Testis (tissue), 3 donors: Measurements from ENCODE around the gene NIF3L1. TPM values are rescaled to one million over a fixed set of nuclear protein-coding genes. Genes with fewer than 3 reads are reported as not detected.
A peak's percentile ranks its signal among the peaks of the same experiment; 100 is the strongest.

ENCODE experiments used
- DNase-seq: peaks from one replicate; pipeline ENCODE4 v3.0.0-alpha.2; 2019
- H3K27ac ChIP-seq, 2 donors: fragments of 200-600 bp; sonication (generic); one replicate each; pipeline ENCODE4 v1.5.1; 2019
- H3K27me3 ChIP-seq: fragments of 200-600 bp; sonication (generic); one replicate; pipeline ENCODE4 v1.5.1; 2019
- H3K36me3 ChIP-seq: fragments of 200-600 bp; sonication (generic); one replicate; pipeline ENCODE4 v1.5.1; 2017; ENCODE audit warnings: low read depth; ENCODE audit errors: missing control alignments
- H3K4me1 ChIP-seq: fragments of 200-600 bp; sonication (generic); one replicate; pipeline ENCODE4 v1.5.1; 2019
- H3K4me3 ChIP-seq, 2 donors: fragments of 200-600 bp; sonication (generic); one replicate each; pipeline ENCODE4 v1.5.1; 2017 to 2019
- H3K9me3 ChIP-seq: fragments of 200-600 bp; sonication (generic); one replicate; pipeline ENCODE4 v1.5.1; 2017
- POLR2A ChIP-seq: fragments of 450-650 bp; IDR thresholded peaks from one replicate; pipeline ENCODE4 v1.6.1; 2017; ENCODE audit warnings: antibody characterized with exemption, mild to moderate bottlenecking, moderate library complexity
- WGBS, 2 donors: methylation state at CpG; one replicate each; pipeline ENCODE4 v1.1.5; 2018; 5-methylcytosine and 5-hydroxymethylcytosine counted together
- intact Hi-C: fragments of 100-400 bp; cut with DNase I; formaldehyde crosslinking; loops from one replicate; pipeline ENCODE4 v1.15.1; 2023; ENCODE audit warnings: low total_unique reads
- polyA plus RNA-seq: library from polyadenylated mRNA; stranded (reverse); fragments of 350-450 nt; fragmentation: Illumina TruSeq; extraction: RNeasy Lipid Tissue Mini Kit (QIAGEN cat#74804); gene quantifications from one replicate; pipeline ENCODE4 v1.2.3, GENCODE V29; 2014; ENCODE audit warnings: low read depth, low replicate concordance; ENCODE audit not compliant: insufficient read depth
- small RNA-seq, 2 donors: library from RNA; depleted of rRNA; stranded (forward); fragments of <200 nt; gene quantifications; one replicate each; pipeline ENCODE3, GENCODE V24; 2016
- total RNA-seq, 2 donors: library from RNA; depleted of rRNA; stranded (reverse); fragments of >200 nt; gene quantifications; one replicate each; pipeline ENCODE4 v1.2.3, GENCODE V29; 2016
- TF ChIP-seq, protein P1 (sequence below), 3 experiments: fragments of 450-650 bp in 2 of 3; fragments of 200-600 bp in 1 of 3; sonication (generic) in 1 of 3; IDR thresholded peaks; one replicate each; pipeline ENCODE4 v1.5.1; 2016 to 2019; ENCODE audit warnings: antibody characterized with exemption in 3 of 3, mild to moderate bottlenecking in 2 of 3, moderate library complexity in 1 of 3

Gene NIF3L1
- total and polyA plus RNA-seq, 3 donors from 2014 or later: 36.1 to 45.9 (median 36.1) TPM

DNA sequence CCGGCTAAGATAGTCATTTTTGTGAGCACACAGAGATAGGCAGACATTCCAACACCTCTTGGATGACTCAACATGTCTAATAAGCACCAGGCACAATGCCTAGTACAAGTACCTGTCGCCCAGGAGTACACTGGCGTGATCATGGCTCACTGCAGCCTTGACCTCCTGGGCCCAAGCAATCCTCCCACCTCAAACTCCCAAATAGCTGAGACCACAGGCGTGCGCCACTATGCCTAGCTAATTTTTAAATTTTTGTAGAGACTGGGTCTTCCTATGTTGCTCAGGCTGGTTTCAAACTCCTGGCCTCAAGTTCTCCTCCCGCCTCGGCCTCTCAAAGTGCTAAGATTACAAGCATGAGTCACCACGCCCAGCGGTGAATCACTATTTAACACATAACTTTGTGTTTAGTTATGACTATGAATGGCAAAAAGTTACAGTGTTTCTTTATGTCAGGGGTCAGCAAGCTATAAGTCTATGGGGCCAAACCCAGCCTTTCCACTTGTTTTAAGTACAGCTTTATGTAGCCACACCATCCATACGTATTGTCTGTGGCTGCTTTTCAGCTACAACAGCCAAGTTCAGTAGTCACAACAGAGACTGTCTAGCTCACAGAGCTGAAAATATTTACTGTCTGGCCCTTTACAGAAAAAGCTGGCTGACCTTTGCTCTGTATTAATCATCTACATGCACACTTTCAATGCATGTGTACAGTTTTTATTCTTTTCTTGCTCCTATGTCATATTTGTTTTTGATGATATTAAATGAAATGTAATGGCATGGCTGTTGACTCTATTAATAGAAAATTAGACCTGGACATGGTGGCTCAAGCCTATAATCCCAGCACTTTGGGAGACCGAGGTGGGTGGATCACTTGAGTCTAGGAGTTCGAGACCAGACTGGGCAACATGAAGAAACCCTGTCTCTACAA lies 55.6 kb downstream of the NIF3L1 start:
- Histone ChIP-seq H3K9me3 (no peaks in the 10 kb centered on the region), H3K27me3 (no peaks in the 10 kb centered on the region), H3K36me3 (no peaks in the 10 kb centered on the region), H3K27ac (no peak overlapping the region), H3K4me1 (no peaks in the 10 kb centered on the region), H3K4me3 (no peak overlapping the region)
- no peak for TF ChIP-seq POLR2A
- TF ChIP-seq, protein P1, sequence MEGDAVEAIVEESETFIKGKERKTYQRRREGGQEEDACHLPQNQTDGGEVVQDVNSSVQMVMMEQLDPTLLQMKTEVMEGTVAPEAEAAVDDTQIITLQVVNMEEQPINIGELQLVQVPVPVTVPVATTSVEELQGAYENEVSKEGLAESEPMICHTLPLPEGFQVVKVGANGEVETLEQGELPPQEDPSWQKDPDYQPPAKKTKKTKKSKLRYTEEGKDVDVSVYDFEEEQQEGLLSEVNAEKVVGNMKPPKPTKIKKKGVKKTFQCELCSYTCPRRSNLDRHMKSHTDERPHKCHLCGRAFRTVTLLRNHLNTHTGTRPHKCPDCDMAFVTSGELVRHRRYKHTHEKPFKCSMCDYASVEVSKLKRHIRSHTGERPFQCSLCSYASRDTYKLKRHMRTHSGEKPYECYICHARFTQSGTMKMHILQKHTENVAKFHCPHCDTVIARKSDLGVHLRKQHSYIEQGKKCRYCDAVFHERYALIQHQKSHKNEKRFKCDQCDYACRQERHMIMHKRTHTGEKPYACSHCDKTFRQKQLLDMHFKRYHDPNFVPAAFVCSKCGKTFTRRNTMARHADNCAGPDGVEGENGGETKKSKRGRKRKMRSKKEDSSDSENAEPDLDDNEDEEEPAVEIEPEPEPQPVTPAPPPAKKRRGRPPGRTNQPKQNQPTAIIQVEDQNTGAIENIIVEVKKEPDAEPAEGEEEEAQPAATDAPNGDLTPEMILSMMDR (IDR thresholded peaks at IDR 0.05): no peak
- peak; percentile 42 for DNase-seq
- intact Hi-C loops: no loop called here
- WGBS, 2 donors: 78 to 83% methylated on average over 12 of the region's 12 CpGs

DNA sequence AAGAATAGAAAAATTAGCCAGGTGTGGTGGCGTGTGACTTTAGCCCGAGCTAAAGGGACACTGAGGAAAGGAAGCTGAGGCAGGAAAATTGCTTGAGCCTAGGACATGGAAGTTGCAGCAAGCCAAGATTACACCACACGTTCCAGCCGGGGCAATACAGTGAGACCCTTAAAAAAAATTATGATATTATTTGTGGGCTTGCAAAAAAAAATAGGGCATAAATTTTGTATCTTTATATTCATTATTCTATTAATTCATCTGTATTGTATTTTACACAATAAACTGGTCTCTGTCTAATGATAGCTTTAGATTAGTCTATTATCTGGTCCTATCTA lies 56.2 kb downstream of the NIF3L1 start:
- Histone ChIP-seq H3K4me1 (no peaks in the 10 kb centered on the region), H3K4me3 (no peak overlapping the region), H3K27me3 (no peaks in the 10 kb centered on the region), H3K36me3 (no peaks in the 10 kb centered on the region), H3K27ac (no peak overlapping the region), H3K9me3 (no peaks in the 10 kb centered on the region)
- intact Hi-C loops: no loop called here
- no peak for DNase-seq
- 93% methylated on average over 4 of the region's 4 CpGs for WGBS, 2 donors
- TF ChIP-seq, protein P1 (IDR thresholded peaks at IDR 0.05): no peak
- TF ChIP-seq POLR2A: no peak

DNA sequence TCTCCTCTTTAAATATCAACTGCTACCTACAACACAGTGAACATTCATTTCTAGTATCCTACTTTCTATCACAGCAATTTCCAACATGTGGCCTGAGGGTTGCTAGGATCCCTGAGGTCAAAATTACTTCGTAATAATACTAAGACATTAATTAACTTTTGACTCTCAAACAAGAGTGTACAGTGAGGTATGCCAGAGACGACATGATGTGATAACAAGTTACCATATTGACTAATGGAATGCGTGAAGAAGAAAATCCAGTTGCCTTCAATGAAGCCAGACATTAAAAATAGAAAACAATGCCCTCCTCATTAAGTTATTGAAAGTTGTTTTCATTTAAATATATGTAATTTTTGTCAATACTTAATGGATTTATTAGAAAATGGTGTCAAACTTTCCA lies 61.2 kb downstream of the NIF3L1 start:
- intact Hi-C loops: no loop called here
- H3K27me3 ChIP-seq: no peaks in the 10 kb centered on the region
- TF ChIP-seq, protein P1 (IDR thresholded peaks at IDR 0.05): no peak
- no peak for TF ChIP-seq POLR2A
- no peaks in the 10 kb centered on the region for H3K36me3 ChIP-seq
- H3K9me3 ChIP-seq: no peaks in the 10 kb centered on the region
- no peak overlapping the region for H3K4me3 ChIP-seq
- WGBS, 2 donors: 82 to 83% methylated on average over 3 of the region's 3 CpGs
- H3K4me1 ChIP-seq: no peaks in the 10 kb centered on the region
- no peak for DNase-seq
- no peak overlapping the region for H3K27ac ChIP-seq

Small RNA genes within 50 kb of the gene (small RNA-seq; reads per million reads assigned to genes)
- gene RF00019 (0 reads per million in 2 donors), gene RNA5SP115 (0 reads per million in 2 donors), gene RNU6-312P (0 reads per million in 2 donors), gene RNU6-762P (0 reads per million in 2 donors)

Other genes starting within 250 kb of the NIF3L1 start
- 100 to 1,000 TPM; 238 to 284 TPM for gene BZW1, start 77.5 kb upstream of the NIF3L1 start, total RNA-seq
- 267 TPM for gene BZW1, start 77.5 kb upstream of the NIF3L1 start, polyA plus RNA-seq
- gene CLK1, start 24.7 kb upstream of the NIF3L1 start, total RNA-seq: 100 to 1,000 TPM; 107 to 117 TPM
- 62.7 TPM for gene CLK1, start 24.7 kb upstream of the NIF3L1 start, polyA plus RNA-seq
- gene PPIL3, start 294 bp upstream of the NIF3L1 start, total RNA-seq: 10 to 100 TPM; 37.0 to 44.7 TPM
- gene PPIL3, start 294 bp upstream of the NIF3L1 start, polyA plus RNA-seq: 50.2 TPM
- 10 to 100 TPM; 31.8 to 32.5 TPM for gene ORC2, start 74.3 kb downstream of the NIF3L1 start, total RNA-seq
- 70.4 TPM for gene ORC2, start 74.3 kb downstream of the NIF3L1 start, polyA plus RNA-seq
- 10 to 100 TPM; 26.8 to 27.9 TPM for gene HYCC2, start 182.3 kb downstream of the NIF3L1 start, total RNA-seq
- 10.7 TPM for gene HYCC2, start 182.3 kb downstream of the NIF3L1 start, polyA plus RNA-seq
- gene NDUFB3, start 182.6 kb downstream of the NIF3L1 start, total RNA-seq: 10 to 100 TPM; 46.8 to 56.2 TPM
- 129 TPM for gene NDUFB3, start 182.6 kb downstream of the NIF3L1 start, polyA plus RNA-seq
- 100 to 1,000 TPM; 117 to 137 TPM for gene CFLAR, start 226.8 kb downstream of the NIF3L1 start, total RNA-seq
- 51.1 TPM for gene CFLAR, start 226.8 kb downstream of the NIF3L1 start, polyA plus RNA-seq